Measurements from ENCODE around the gene ANKRD33B.

GRCh38 chr5:10673017-10673389 is 109.1 kb downstream of the ANKRD33B start:
- TF ChIP-seq CTCF (IDR thresholded peaks at IDR 0.05) (no peak), POLR2AphosphoS5 (IDR thresholded peaks at IDR 0.05) (no peak), POLR2A (IDR thresholded peaks at IDR 0.05) (no peak)
